ENCODE data around the gene KDELR3.

DNA sequence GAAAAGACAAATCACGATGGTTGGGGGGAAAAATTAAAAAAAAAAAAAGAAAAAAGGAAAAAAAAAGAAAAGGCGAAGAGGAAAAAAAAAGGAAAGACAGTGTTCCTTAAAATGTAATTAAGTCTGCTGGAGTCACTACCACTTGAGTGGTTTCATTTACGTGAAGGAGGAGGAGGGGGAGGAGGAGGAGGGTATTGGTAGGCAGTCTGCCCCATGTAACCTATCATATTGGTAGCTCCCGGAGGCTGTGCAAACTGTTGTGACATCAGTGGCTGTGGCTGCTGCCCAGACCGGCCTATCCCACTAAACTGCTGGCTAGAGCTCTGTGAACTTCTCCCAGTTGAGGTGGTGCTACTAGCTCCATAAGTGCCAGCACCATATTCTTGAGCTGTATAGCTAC is 17.9 kb downstream of the KDELR3 start:
- TF ChIP-seq, protein P1, sequence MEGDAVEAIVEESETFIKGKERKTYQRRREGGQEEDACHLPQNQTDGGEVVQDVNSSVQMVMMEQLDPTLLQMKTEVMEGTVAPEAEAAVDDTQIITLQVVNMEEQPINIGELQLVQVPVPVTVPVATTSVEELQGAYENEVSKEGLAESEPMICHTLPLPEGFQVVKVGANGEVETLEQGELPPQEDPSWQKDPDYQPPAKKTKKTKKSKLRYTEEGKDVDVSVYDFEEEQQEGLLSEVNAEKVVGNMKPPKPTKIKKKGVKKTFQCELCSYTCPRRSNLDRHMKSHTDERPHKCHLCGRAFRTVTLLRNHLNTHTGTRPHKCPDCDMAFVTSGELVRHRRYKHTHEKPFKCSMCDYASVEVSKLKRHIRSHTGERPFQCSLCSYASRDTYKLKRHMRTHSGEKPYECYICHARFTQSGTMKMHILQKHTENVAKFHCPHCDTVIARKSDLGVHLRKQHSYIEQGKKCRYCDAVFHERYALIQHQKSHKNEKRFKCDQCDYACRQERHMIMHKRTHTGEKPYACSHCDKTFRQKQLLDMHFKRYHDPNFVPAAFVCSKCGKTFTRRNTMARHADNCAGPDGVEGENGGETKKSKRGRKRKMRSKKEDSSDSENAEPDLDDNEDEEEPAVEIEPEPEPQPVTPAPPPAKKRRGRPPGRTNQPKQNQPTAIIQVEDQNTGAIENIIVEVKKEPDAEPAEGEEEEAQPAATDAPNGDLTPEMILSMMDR (IDR thresholded peaks at IDR 0.05): no peak
- TF ChIP-seq SIN3A (IDR thresholded peaks at IDR 0.05; ENCODE audit: borderline replicate concordance, insufficient read depth, low read depth, low read length): no peak
- TF ChIP-seq REST (IDR thresholded peaks at IDR 0.05; ENCODE audit: insufficient read depth in 1 of 2, low read depth in 2 of 2, low read length in 1 of 2): no peak
- no peak for TF ChIP-seq POLR2AphosphoS5 (IDR thresholded peaks at IDR 0.05; ENCODE audit: low read depth, low read length)

Data from Panc1 (cell line).